GM19438 (cell line): ENCODE results near the gene CHRNA5.

ENCODE experiments used
- ATAC-seq: cut with Tn5 transposase; IDR thresholded peaks from one replicate; pipeline ENCODE4 v1.9.1; 2021; ENCODE audit warnings: low read depth; ENCODE audit not compliant: unreplicated experiment

CHRNA5 gene

GRCh38 chr15:78636378-78636859, 71.1 kb downstream of the CHRNA5 start:
- ATAC-seq: no peak

GRCh38 chr15:78637776-78638435, 72.6 kb downstream of the CHRNA5 start:
- ATAC-seq: no peak

DNA sequence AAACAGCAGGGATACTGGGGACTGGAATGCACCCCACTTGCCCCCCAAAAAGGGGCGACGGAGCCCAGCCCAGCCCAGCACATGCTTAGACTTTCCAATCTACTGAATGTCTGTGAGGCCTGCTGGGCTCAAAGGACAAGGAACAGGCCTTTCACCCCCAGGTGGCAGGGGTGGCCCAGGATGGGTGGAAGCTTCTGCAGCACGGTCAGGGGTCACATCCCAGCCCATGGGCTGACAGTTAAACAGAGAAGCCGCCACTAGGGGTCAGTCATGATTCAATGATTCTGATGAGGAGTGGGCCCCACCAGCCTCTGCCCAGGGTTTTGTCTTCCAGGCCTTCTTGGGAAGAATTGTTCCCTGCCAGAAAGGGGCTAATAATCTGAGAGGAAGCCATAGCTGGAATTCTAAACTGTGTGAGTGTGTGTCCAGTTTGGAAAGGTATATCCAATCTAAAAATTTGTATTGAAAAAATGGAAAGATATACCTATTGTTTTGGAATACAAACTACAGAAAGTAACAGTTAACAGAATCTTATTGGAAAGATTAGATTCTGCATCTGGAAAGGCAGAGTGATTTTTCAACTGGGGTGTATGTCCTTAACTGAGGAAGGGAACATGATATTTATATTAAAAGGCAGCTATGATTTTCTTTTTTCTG, 73.5 kb downstream of the CHRNA5 start:
- ATAC-seq: no peak

GRCh38 chr15:78640527-78641101, 75.3 kb downstream of the CHRNA5 start:
- ATAC-seq: no peak

- no peak for ATAC-seq
These were observed 75.9 kb downstream of the CHRNA5 start, which contains the start of gene CHRNB4 for GRCh38 chr15:78641102-78641748. Gene CHRNB4 (minus strand): TSS chr15:78641210. CDS start chr15:78641133, 77 bp downstream.

GRCh38 chr15:78641749-78642275, 76.5 kb downstream of the CHRNA5 start:
- ATAC-seq: no peak

DNA sequence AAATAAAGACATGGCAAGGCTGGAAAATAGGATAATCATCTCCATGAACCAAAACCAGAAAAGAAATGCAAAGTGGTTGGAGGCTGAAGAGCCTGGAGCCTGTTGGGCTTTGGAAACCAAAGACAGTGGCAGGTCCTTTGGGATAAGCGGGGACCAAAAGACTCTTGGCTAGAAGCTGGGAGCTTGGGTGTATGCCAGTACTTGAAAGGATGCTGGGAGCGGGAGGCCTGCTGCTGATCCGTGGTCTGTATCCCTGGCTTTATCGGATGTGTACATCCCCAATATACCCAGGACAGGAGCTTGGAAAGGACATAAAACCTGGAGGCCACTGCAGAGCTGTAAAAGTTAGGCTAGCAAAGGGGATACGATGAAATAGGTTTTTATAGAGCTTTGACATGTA, 77.0 kb downstream of the CHRNA5 start:
- ATAC-seq: no peak
